ENCODE results near the gene ATP1B3.

ATP1B3 gene

DNA sequence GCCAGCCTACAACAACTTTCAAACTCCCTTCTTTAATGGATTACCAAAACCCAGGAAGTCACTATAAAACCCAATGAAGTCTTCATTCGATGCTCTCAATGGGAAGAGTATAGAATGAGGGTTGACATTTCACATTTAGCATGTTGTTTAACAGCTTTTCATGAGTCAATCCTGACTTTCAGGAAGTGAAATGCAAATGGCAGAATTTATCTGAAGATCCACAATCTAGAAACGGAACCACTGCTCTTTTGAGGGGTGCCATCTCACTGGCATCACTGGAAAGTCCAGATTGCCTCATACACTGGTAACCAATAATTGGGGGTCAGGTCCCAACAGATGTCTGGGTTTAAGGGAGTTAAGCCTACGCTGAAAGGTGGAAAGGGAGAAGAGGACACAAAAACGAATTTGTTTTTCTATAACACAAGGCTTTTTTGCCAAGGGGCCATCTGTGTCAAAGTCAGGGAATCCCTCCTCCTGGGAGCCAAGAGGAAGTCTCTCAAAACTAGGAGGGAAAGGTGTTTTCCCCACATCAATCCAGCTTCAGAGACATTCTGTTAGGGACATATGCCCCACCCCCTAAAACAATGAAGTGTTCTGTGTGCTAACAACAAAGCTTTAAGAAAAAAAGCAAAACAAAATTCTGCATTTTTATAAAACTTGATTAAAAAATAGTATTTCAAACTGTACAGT lies 12.0 kb upstream of the ATP1B3 start:
- no peaks in the 10 kb centered on the region for H3K27me3 ChIP-seq (ENCODE audit: control insufficient read depth, low read length)
- H3K4me1 ChIP-seq (ENCODE audit: control insufficient read depth, low read length): no peaks in the 10 kb centered on the region
- H3K9me2 ChIP-seq (replicated peaks; ENCODE audit: control insufficient read depth, low read length): no peaks in the 10 kb centered on the region
- TF ChIP-seq, protein P1, sequence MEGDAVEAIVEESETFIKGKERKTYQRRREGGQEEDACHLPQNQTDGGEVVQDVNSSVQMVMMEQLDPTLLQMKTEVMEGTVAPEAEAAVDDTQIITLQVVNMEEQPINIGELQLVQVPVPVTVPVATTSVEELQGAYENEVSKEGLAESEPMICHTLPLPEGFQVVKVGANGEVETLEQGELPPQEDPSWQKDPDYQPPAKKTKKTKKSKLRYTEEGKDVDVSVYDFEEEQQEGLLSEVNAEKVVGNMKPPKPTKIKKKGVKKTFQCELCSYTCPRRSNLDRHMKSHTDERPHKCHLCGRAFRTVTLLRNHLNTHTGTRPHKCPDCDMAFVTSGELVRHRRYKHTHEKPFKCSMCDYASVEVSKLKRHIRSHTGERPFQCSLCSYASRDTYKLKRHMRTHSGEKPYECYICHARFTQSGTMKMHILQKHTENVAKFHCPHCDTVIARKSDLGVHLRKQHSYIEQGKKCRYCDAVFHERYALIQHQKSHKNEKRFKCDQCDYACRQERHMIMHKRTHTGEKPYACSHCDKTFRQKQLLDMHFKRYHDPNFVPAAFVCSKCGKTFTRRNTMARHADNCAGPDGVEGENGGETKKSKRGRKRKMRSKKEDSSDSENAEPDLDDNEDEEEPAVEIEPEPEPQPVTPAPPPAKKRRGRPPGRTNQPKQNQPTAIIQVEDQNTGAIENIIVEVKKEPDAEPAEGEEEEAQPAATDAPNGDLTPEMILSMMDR (IDR thresholded peaks at IDR 0.05; ENCODE audit: low read depth, low read length, poor library complexity, severe bottlenecking): no peak
- no peak for TF ChIP-seq EZH2phosphoT487 (IDR thresholded peaks at IDR 0.05; ENCODE audit: borderline replicate concordance, low read length)
- H3K36me3 ChIP-seq (ENCODE audit: control insufficient read depth, low read length): no peaks in the 10 kb centered on the region
- H4K20me1 ChIP-seq (ENCODE audit: control insufficient read depth, insufficient read depth, low read depth, low read length): no peaks in the 10 kb centered on the region
- no peak overlapping the region for H3K4me2 ChIP-seq (ENCODE audit: low read length)
- H3K9me3 ChIP-seq (ENCODE audit: control insufficient read depth, insufficient read depth, low read length): no peaks in the 10 kb centered on the region
- H3K4me3 ChIP-seq (ENCODE audit: low read length): no peak overlapping the region
- no peak overlapping the region for H3K27ac ChIP-seq (ENCODE audit: low read depth, low read length)
- H3K79me2 ChIP-seq (ENCODE audit: control insufficient read depth, low read length): no peaks in the 10 kb centered on the region
- H3F3A ChIP-seq (ENCODE audit: control insufficient read depth, insufficient read depth): no peaks in the 10 kb centered on the region

- no peak for TF ChIP-seq EZH2phosphoT487 (IDR thresholded peaks at IDR 0.05; ENCODE audit: borderline replicate concordance, low read length)
- TF ChIP-seq, protein P1 (IDR thresholded peaks at IDR 0.05; ENCODE audit: low read depth, low read length, poor library complexity, severe bottlenecking): no peak
Measured at GRCh38 chr3:141865101-141865500, 11.3 kb upstream of the ATP1B3 start.

GRCh38 chr3:141870091-141870687 lies 6.3 kb upstream of the ATP1B3 start:
- H3K27me3 ChIP-seq (ENCODE audit: control insufficient read depth, low read length): no peaks in the 10 kb centered on the region
- H3K4me3 ChIP-seq (ENCODE audit: low read length): no peak overlapping the region
- TF ChIP-seq, protein P1 (IDR thresholded peaks at IDR 0.05; ENCODE audit: low read depth, low read length, poor library complexity, severe bottlenecking): no peak
- no peak for TF ChIP-seq EZH2phosphoT487 (IDR thresholded peaks at IDR 0.05; ENCODE audit: borderline replicate concordance, low read length)
- no peaks in the 10 kb centered on the region for H3F3A ChIP-seq (ENCODE audit: control insufficient read depth, insufficient read depth)
- H4K20me1 ChIP-seq (ENCODE audit: control insufficient read depth, insufficient read depth, low read depth, low read length): no peaks in the 10 kb centered on the region
- no peak overlapping the region for H3K4me2 ChIP-seq (ENCODE audit: low read length)
- no peak overlapping the region for H3K27ac ChIP-seq (ENCODE audit: low read depth, low read length)
- H3K4me1 ChIP-seq (ENCODE audit: control insufficient read depth, low read length): peaks cover 3% of the 10 kb centered on the region
- no peaks in the 10 kb centered on the region for H3K79me2 ChIP-seq (ENCODE audit: control insufficient read depth, low read length)
- H3K9me3 ChIP-seq (ENCODE audit: control insufficient read depth, insufficient read depth, low read length): no peaks in the 10 kb centered on the region
- H3K9me2 ChIP-seq (replicated peaks; ENCODE audit: control insufficient read depth, low read length): no peaks in the 10 kb centered on the region
- no peaks in the 10 kb centered on the region for H3K36me3 ChIP-seq (ENCODE audit: control insufficient read depth, low read length)

More at GRCh38 chr3:141865101-141865500, 11.3 kb upstream of the ATP1B3 start:
- Histone ChIP-seq H3K9me2 (replicated peaks; ENCODE audit: control insufficient read depth, low read length) (no peaks in the 10 kb centered on the region), H3K27me3 (ENCODE audit: control insufficient read depth, low read length) (no peaks in the 10 kb centered on the region), H3K79me2 (ENCODE audit: control insufficient read depth, low read length) (no peaks in the 10 kb centered on the region), H3K4me1 (ENCODE audit: control insufficient read depth, low read length) (no peaks in the 10 kb centered on the region), H3F3A (ENCODE audit: control insufficient read depth, insufficient read depth) (no peaks in the 10 kb centered on the region), H3K4me3 (ENCODE audit: low read length) (no peak overlapping the region), H3K9me3 (ENCODE audit: control insufficient read depth, insufficient read depth, low read length) (no peaks in the 10 kb centered on the region), H3K36me3 (ENCODE audit: control insufficient read depth, low read length) (no peaks in the 10 kb centered on the region), H3K27ac (ENCODE audit: low read depth, low read length) (no peak overlapping the region), H4K20me1 (ENCODE audit: control insufficient read depth, insufficient read depth, low read depth, low read length) (no peaks in the 10 kb centered on the region), H3K4me2 (ENCODE audit: low read length) (no peak overlapping the region)
